Uterus (tissue), 4 donors: ENCODE results near the gene SH2D7. TPM values are rescaled to one million over a fixed set of nuclear protein-coding genes. Genes with fewer than 3 reads are reported as not detected.

Experiments used
- DNase-seq, 2 donors: peaks; one replicate each; pipeline ENCODE4 v3.0.0-alpha.2; 2019 to 2020
- H3K27ac ChIP-seq, 2 donors: fragments of 200-600 bp; sonication (generic); 1 replicate in 1 of 2; 2 replicates in 1 of 2; pipeline ENCODE4 v1.5.1; 2016 to 2018
- H3K27me3 ChIP-seq, 2 donors: fragments of 200-600 bp; sonication (generic); one replicate each; pipeline ENCODE4 v1.5.1; 2018 to 2019; ENCODE audit warnings: control low read depth in 1 of 2
- H3K36me3 ChIP-seq, 2 donors: fragments of 200-600 bp; sonication (generic); one replicate each; pipeline ENCODE4 v1.5.1; 2019; ENCODE audit warnings: control low read depth in 1 of 2
- H3K4me1 ChIP-seq, 2 donors: fragments of 200-600 bp; sonication (generic); one replicate each; pipeline ENCODE4 v1.5.1; 2018 to 2019; ENCODE audit warnings: control low read depth in 1 of 2
- H3K4me3 ChIP-seq, 2 donors: fragments of 200-600 bp; sonication (generic); 1 replicate in 1 of 2; 2 replicates in 1 of 2; pipeline ENCODE4 v1.5.1; 2018 to 2019; ENCODE audit warnings: mild to moderate bottlenecking in 1 of 2
- H3K9me3 ChIP-seq, 2 donors: fragments of 200-600 bp; sonication (generic); one replicate each; pipeline ENCODE4 v1.5.1; 2019; ENCODE audit warnings: control low read depth in 1 of 2
- CTCF ChIP-seq, 4 experiments: fragments of 200-600 bp in 2 of 4; fragments of 450-650 bp in 2 of 4; sonication (generic) in 2 of 4; IDR thresholded peaks; one replicate each; pipeline ENCODE4 v1.5.1; 2016 to 2019; ENCODE audit warnings: antibody characterized with exemption in 4 of 4, mild to moderate bottlenecking in 2 of 4, moderate library complexity in 1 of 4
- POLR2A ChIP-seq, 2 donors: fragments of 450-650 bp; IDR thresholded peaks; one replicate each; pipeline ENCODE4 v1.6.1; 2016; ENCODE audit warnings: antibody characterized with exemption in 2 of 2, mild to moderate bottlenecking in 1 of 2, moderate library complexity in 1 of 2
- intact Hi-C: fragments of 100-400 bp; cut with DNase I; formaldehyde crosslinking; loops from one replicate; pipeline ENCODE4 v1.15.1; 2023; ENCODE audit warnings: low total_unique reads
- total RNA-seq, 4 donors: library from RNA; depleted of rRNA in 3 of 4; stranded (reverse); fragments of >200 nt in 3 of 4; gene quantifications; one replicate each; pipeline versions ENCODE4 v1.1.0 to v1.2.4, GENCODE V29; 2014 to 2023
- donor health status: DM: yes; HTN: yes; CAD: no.

SH2D7 gene
- total RNA-seq, 4 donors from 2014 or later = not detected

DNA sequence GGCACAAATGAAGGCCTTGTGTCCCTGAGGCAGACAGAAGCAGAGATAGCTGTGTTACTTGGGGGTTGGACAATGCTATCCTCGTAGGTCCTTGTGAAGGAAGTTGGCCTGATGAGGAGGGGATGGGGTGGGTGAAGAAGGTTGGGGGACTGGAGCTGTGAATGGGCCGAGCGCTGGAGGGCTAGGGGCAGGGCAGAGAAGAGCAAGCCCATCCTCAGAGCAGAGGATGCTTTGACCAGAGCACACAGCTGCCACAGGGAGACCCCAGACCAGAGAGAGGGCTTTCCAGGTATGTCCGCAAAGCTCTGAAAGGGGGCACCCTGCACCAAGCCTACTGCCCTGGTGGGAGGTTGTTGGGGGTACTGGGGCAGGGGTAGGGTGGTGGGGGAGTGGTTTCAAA, 9.2 kb upstream of the SH2D7 start:
- Histone ChIP-seq H3K4me3 (no peak overlapping the region), H3K27me3 (no peaks in the 10 kb centered on the region), H3K9me3 (no peaks in the 10 kb centered on the region), H3K27ac (no peak overlapping the region), H3K36me3 (no peaks in the 10 kb centered on the region), H3K4me1 (no peaks in the 10 kb centered on the region)
- TF ChIP-seq CTCF (IDR thresholded peaks at IDR 0.05) = no peak
- TF ChIP-seq POLR2A (IDR thresholded peaks at IDR 0.05) = no peak
- intact Hi-C loops = no loop called here
- no peak for DNase-seq

DNA sequence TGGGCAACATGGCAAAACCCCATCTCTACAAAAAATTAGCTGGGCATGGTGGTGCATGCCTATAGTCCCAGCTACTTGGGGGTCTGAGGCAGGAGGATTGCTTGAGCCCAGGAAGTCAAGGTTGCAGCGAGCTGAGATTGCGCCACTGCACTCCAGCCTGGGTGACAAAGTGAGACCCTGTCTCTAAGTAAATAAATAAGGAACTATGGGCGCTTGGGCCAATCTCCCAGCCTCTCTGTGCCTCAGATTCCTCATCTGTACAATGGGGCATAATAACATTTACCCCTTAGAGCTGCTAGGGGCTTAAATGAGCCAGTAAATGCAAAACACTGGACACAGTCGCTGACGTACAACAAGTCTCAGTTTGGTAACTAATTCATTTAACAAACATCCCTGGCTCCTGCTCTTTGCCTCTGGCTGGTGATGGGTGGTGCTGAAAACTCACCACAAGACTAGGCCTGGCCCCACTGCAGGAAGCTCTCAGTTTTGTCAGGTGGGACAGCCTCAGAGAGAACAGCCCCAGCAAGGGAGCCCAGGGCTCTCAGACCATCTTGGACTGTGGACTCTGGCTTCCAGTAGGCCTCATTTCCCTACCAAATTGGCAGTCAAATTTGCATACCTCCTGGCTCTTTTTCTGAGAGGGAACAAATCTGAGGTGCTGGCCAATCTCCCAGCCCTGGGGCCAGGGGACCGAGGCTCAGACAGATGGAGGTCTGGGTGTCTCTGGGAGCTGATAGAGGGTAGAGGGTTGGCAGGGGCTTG, 8.5 kb upstream of the SH2D7 start:
- TF ChIP-seq CTCF (IDR thresholded peaks at IDR 0.05) = no peak
- no peak for TF ChIP-seq POLR2A (IDR thresholded peaks at IDR 0.05)
- Histone ChIP-seq H3K4me1 (no peaks in the 10 kb centered on the region), H3K36me3 (no peaks in the 10 kb centered on the region), H3K27me3 (no peaks in the 10 kb centered on the region), H3K4me3 (no peak overlapping the region), H3K27ac (no peak overlapping the region), H3K9me3 (no peaks in the 10 kb centered on the region)
- no peak for DNase-seq
- intact Hi-C loops = no loop called here

DNA sequence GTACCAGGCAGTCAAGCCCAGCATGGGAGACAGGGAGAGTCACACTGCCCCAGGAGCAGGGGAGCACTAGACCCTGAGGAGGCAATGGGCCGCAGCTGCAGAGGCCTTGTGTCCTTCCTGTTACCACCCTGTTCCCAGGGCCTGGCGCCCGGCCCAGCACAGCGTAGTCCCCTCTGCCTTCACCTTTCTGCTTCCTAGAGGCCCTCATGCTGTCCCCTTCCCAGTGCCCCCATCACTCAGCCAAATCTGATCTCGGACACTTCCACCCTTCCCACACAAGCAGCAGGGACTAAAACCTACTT, 8.0 kb upstream of the SH2D7 start:
- DNase-seq = no peak
- no peak overlapping the region for H3K27ac ChIP-seq

GRCh38 chr15:78085928-78086327, 6.4 kb upstream of the SH2D7 start:
- no peak overlapping the region for H3K27ac ChIP-seq
- intact Hi-C loops = no loop called here
- TF ChIP-seq CTCF (IDR thresholded peaks at IDR 0.05) = no peak
- TF ChIP-seq POLR2A (IDR thresholded peaks at IDR 0.05) = no peak

More for the DNA sequence above, 8.0 kb upstream of the SH2D7 start:
- H3K27me3 ChIP-seq = no peaks in the 10 kb centered on the region
- intact Hi-C loops = no loop called here
- H3K36me3 ChIP-seq = no peaks in the 10 kb centered on the region
- TF ChIP-seq CTCF (IDR thresholded peaks at IDR 0.05) = no peak
- no peak for TF ChIP-seq POLR2A (IDR thresholded peaks at IDR 0.05)
- no peaks in the 10 kb centered on the region for H3K9me3 ChIP-seq
- H3K4me3 ChIP-seq = no peak overlapping the region
- H3K4me1 ChIP-seq = no peaks in the 10 kb centered on the region

DNA sequence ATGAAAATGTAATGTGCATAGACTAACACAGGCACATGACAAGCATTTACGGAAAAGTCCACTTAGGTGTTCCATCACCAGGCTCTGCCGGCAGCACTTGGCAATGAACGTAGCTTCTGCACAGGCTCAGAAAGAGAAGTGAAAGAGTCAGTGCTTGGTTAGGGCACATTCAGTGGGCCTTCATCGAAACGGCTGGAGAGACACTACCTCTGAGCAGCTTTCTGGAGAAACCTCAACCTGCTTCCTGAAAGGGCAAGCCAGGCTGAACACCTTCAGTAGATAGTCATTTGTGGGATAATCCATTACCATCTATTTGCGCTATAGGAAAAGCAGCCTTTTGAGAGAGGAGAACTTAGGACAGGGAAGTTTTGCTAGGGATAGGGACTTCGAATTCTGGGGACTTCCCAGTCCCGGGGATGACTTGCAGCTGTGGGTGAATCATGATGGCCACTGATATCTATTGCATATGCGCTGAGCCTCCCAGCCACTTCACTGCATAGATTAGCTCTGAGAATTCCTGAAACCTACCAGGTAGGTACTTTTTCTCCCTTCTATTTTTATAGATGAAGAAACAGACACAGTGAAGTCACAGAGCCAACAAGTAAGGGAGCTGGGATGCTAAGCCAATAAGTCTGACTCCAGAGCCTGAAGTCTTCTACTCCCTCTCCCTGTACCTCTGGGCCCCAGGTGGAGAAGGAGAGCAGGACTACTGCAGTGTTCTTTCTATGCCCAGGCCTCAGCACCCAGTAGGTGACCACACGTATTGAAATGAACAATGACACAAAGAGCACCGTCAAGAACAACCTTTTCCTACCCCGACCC, 4.2 kb upstream of the SH2D7 start:
- no peak for TF ChIP-seq CTCF (IDR thresholded peaks at IDR 0.05)
- TF ChIP-seq POLR2A (IDR thresholded peaks at IDR 0.05) = no peak
- H3K4me3 ChIP-seq = no peak overlapping the region
- H3K27ac ChIP-seq = no peak overlapping the region
- no peaks in the 10 kb centered on the region for H3K4me1 ChIP-seq
- intact Hi-C loops = no loop called here
- no peaks in the 10 kb centered on the region for H3K27me3 ChIP-seq
- no peaks in the 10 kb centered on the region for H3K9me3 ChIP-seq
- H3K36me3 ChIP-seq = no peaks in the 10 kb centered on the region
- DNase-seq = no peak

More at GRCh38 chr15:78085928-78086327, 6.4 kb upstream of the SH2D7 start:
- H3K9me3 ChIP-seq = no peaks in the 10 kb centered on the region
- no peak overlapping the region for H3K4me3 ChIP-seq
- no peaks in the 10 kb centered on the region for H3K36me3 ChIP-seq
- DNase-seq = no peak
- H3K27me3 ChIP-seq = no peaks in the 10 kb centered on the region
- no peaks in the 10 kb centered on the region for H3K4me1 ChIP-seq
